Duodenal mucosa (tissue), 2 donors: ENCODE measurements around the gene FAM131C.

Experiments
- H3K27ac ChIP-seq: one replicate; pipeline ENCODE4 v1.7.0; 2013; ENCODE audit warnings: low read depth, low read length
- H3K27me3 ChIP-seq, 2 donors: one replicate each; pipeline ENCODE4 v1.7.0; 2013; ENCODE audit warnings: low read length in 2 of 2, control low read depth in 1 of 2; ENCODE audit not compliant: insufficient read depth in 2 of 2, control insufficient read depth in 1 of 2
- H3K36me3 ChIP-seq, 2 donors: one replicate each; pipeline ENCODE4 v1.7.0; 2013; ENCODE audit warnings: low read length in 2 of 2, control low read depth in 1 of 2; ENCODE audit not compliant: insufficient read depth in 2 of 2, control insufficient read depth in 1 of 2
- H3K4me1 ChIP-seq, 2 donors: one replicate each; pipeline ENCODE4 v1.7.0; 2013; ENCODE audit warnings: low read length in 2 of 2, control low read depth in 1 of 2; ENCODE audit not compliant: insufficient read depth in 2 of 2, control insufficient read depth in 1 of 2
- H3K4me3 ChIP-seq, 2 donors: one replicate each; pipeline ENCODE4 v1.7.0; 2013; ENCODE audit warnings: low read length in 2 of 2, low read depth in 1 of 2
- H3K9ac ChIP-seq, 2 donors: one replicate each; pipeline ENCODE4 v1.7.0; 2013; ENCODE audit warnings: low read length in 2 of 2, low read depth in 1 of 2
- H3K9me3 ChIP-seq, 2 donors: one replicate each; pipeline ENCODE4 v1.7.0; 2013; ENCODE audit warnings: low read length in 2 of 2, control low read depth in 1 of 2; ENCODE audit not compliant: control insufficient read depth in 1 of 2

FAM131C gene

DNA sequence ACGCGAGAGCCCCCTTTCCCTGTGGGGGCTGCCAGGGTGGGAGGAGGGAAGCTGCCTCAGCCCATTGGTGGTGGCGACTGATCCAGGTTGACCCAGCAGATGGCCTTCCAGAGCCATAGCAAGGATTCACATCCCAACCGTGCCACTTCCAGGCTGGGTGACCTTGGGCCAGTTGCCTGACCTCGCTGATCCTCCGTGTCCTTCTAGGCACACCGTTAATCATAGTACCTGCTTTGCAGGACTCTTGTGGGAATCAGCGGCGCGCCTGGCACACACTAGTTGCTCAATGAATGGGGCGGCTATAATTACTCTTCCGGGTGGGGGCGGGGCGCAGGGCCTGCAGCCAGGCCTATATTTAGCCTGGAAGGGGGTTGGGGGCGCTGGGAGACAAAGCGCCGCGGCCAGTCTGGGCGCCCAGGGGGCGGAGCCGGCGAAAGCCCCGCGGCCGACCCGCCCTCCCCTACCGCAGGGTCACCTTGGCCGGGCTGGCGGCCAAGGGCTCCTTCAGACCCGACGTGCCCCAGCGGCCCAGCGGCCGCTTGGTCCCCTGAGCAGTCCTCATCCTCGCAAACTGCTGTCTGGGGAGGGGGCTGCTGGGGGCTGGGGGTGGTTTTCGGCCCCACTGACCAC is 60.7 kb downstream of the FAM131C start:
- no peaks in the 10 kb centered on the region for H3K9me3 ChIP-seq
- peaks cover 12% of the 10 kb centered on the region in 2 donors for H3K4me1 ChIP-seq
- H3K27ac ChIP-seq: peak overlapping the region; percentile 42
- peak overlapping the region; percentile 40 to 50 for H3K4me3 ChIP-seq
- no peaks in the 10 kb centered on the region for H3K27me3 ChIP-seq
- no peaks in the 10 kb centered on the region for H3K36me3 ChIP-seq
- H3K9ac ChIP-seq: no peak overlapping the region

- Histone ChIP-seq H3K4me1 (peaks cover 12% of the 10 kb centered on the region in 2 donors), H3K36me3 (no peaks in the 10 kb centered on the region), H3K27me3 (no peaks in the 10 kb centered on the region), H3K9ac (no peak overlapping the region), H3K27ac (no peak overlapping the region), H3K9me3 (no peaks in the 10 kb centered on the region), H3K4me3 (peak overlapping the region in 1 of 2 donors; percentile 50)
Observed at GRCh38 chr1:16011936-16012589, 61.4 kb downstream of the FAM131C start.

- H3K27me3 ChIP-seq: no peaks in the 10 kb centered on the region
- peaks cover 12% of the 10 kb centered on the region in 2 donors for H3K4me1 ChIP-seq
- H3K36me3 ChIP-seq: no peaks in the 10 kb centered on the region
- no peak overlapping the region for H3K27ac ChIP-seq
- H3K4me3 ChIP-seq: no peak overlapping the region
- no peaks in the 10 kb centered on the region for H3K9me3 ChIP-seq
- no peak overlapping the region for H3K9ac ChIP-seq
Observed at GRCh38 chr1:16010837-16011236, 62.6 kb downstream of the FAM131C start.

- no peak overlapping the region for H3K9ac ChIP-seq
- no peak overlapping the region for H3K4me3 ChIP-seq
- no peaks in the 10 kb centered on the region for H3K9me3 ChIP-seq
- no peaks in the 10 kb centered on the region for H3K27me3 ChIP-seq
- peaks cover 12% of the 10 kb centered on the region in 2 donors for H3K4me1 ChIP-seq
- H3K27ac ChIP-seq: no peak overlapping the region
- no peaks in the 10 kb centered on the region for H3K36me3 ChIP-seq
Observed at GRCh38 chr1:16009678-16010077, 63.8 kb downstream of the FAM131C start.

DNA sequence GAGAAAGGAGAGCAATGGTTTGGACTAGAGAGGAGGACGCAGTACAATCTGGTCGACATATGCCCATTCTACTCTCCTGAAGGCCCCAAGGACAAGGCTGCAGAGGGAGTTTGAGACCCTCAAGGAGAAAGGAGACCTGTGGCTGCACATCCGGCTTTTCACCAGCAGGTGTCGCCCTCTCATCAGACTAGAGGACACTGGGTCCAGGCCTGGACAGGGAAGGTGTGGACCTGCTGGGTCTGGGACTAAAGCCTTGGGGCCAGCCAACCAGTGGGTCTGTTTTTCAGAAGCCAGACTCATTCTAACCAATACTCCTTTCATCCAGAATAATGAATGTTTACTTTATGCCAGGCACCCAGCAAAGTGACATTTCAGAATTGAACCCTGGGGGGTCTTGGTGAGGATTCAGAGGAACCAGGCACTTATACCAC is 64.4 kb downstream of the FAM131C start:
- Histone ChIP-seq H3K4me1 (peaks cover 12% of the 10 kb centered on the region in 2 donors), H3K27me3 (no peaks in the 10 kb centered on the region), H3K9me3 (no peaks in the 10 kb centered on the region), H3K9ac (no peak overlapping the region), H3K36me3 (no peaks in the 10 kb centered on the region), H3K4me3 (no peak overlapping the region), H3K27ac (no peak overlapping the region)
